Right forelimb (tissue), 1 donor: ENCODE measurements around the gene ITGBL1.
"Not testable (repeated sequence)": the region's sequence is repeated elsewhere in the genome, so short reads cannot be mapped to it uniquely, and the experiment has no call there.

Experiments used
- DNase-seq: peaks from one replicate; pipeline ENCODE4 v3.0.0-alpha.2; 2018

Gene ITGBL1

GRCh38 chr13:101514695-101515275 lies 62.3 kb downstream of the ITGBL1 start:
- DNase-seq, result no peak

- DNase-seq, result no peak
Measured at GRCh38 chr13:101515504-101515903, 63.0 kb downstream of the ITGBL1 start.

DNA sequence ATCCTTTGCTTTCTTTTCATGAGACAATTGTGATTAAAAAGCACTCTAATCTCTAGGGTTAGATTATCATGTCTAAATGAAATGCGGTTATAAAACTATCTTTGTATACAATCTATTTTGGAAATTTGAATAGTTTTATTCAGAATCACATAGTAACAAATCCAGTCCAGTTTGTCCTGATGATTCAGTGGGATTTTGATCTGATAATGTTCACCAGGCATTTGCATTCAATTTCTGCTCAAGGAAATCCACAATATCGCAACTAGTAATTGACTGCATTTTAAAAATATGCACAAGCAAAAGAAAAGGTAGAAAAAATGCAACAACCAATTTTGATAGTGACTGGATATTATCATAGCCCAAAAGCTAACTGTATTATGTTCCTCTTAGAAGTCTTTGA lies 63.8 kb downstream of the ITGBL1 start:
- no peak for DNase-seq

GRCh38 chr13:101520672-101521071 lies 68.2 kb downstream of the ITGBL1 start:
- DNase-seq, result no peak

GRCh38 chr13:101521371-101521770 lies 68.9 kb downstream of the ITGBL1 start:
- DNase-seq, result no peak

DNA sequence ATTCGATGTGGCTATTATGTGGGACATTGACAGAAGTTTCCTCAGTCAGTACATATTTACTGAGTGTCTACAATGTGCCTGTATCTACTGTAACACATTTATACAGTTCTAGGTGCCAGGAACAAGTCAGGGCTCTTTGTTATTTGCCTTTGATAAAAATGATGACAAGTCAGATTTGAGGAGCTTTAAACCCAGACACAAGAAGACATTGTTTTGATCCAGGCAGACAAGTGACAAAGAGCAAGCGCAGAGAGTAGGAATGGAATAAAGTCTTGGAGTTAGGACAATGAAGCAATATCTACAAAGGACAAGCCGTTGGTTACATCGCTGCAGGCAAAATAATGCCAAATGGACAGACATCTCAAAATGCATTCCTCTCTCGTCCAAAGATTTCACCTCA lies 70.1 kb downstream of the ITGBL1 start:
- no peak for DNase-seq

DNA sequence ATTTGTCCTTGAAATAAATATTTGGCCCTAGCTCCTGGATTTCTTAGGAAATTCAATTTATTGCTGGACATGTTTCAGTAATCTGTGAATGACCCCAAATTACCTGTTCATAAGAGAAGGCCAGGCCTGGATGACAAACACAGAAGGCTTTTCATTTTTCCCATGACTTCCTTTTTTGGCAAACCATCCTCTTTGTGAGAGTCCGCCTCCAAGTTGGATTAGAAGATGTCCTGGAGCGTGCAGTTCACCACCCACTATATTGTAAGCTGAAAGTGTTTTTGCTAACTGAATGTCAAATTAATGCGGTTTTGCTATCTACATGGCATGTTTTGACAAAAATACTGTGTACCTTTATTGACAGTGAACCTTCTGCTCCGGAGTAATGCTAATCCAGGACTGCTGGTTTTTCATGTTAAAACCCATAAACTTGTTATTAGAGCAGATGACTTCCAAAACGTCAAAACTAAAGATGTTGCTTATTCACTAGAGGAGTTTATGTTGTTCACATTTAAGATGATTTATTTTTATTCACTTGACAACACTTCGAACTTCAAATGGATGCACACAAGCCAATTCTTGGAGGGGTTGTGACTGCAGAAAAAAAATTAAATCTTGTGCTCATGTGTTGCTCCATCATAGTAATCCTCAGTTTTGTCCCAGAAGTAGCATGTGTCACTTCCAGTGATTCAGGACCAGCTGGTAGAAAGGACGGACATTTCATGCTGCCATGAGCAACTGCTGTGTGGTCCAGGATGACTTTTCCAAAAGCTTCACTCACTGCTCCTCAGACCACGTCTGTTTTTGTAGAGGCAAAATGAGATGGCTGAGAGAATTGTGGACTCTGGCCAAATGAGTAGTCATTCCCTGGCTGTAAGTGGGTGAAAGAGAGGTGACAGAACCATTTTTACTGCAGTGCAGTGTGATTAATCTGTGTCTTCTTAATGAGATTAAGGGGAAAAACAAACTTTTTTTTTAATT lies 71.0 kb downstream of the ITGBL1 start:
- no peak for DNase-seq

DNA sequence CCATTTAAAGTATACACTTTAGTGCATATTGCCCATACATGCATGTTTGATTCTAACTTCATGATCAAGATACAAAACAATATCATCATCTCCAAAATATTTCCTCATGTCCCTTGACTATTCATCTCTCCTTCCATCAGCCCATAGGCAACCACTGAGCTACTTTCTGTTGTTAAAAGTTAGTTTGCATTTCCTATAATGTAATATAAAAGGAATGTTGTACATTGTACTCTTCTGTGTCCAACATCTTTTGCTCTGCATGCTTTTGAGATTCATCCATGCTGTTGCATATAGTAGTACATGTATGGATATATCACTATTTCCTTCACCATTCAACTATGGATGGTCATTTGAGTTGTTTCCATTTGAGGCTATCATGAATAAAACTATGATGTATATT lies 74.7 kb downstream of the ITGBL1 start:
- DNase-seq, result no peak

DNA sequence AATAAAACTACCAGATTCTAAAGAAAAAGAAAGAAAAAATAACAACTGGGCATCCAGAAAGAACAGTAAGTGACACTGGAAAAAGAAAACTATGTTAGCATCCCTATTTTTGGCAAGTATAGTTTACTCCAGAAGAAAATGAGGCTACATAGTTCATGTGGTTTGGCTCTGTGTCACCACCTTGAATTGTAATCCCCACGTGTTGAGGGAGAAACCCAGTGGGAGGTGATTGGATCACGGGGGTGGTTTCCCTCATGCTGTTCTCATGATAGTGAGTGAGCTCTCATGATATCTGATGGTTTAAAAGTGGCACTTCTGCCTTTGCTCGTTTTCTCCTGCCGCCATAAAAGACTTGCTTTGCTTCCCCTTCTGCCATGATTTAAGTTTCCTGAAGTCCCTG lies 76.9 kb downstream of the ITGBL1 start:
- DNase-seq, result no peak

DNA sequence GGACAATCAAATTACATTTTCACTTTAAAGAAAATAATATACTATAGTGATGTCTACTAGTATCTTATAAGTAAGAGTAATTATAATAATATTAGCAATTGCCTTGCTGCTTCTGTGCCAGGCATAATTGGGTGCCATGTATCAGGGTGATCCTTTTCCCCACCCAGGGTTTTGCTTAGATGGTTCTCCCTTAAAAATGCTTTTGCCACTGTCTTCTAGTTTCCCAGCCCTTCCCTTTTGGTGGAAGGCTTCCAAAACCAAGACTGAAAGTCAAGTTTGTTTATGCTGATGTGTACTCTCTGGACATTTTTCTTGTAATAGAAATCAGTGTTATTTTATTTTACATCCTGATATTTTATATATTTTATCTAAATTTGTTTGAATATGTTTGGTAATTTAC lies 77.8 kb downstream of the ITGBL1 start:
- DNase-seq, result no peak

GRCh38 chr13:101535192-101535746 lies 82.8 kb downstream of the ITGBL1 start:
- no peak for DNase-seq

DNA sequence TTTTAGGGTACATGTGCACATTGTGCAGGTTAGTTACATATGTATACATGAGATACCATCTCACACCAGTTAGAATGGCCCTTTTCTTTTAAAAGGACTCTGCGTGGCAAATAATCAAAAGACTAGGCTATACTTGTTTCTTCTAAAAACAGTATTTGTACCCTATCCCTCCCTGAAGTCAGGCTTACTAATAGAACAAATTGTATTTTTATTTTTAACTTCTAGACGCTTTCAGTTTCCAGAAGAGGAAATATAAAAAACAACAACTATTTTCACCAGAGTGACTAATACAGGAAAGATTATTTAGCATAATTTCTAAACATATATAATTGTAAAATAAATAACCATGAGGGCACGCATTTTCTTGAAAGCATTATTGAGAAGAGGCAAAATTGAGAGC lies 83.6 kb downstream of the ITGBL1 start:
- DNase-seq, result no peak

DNA sequence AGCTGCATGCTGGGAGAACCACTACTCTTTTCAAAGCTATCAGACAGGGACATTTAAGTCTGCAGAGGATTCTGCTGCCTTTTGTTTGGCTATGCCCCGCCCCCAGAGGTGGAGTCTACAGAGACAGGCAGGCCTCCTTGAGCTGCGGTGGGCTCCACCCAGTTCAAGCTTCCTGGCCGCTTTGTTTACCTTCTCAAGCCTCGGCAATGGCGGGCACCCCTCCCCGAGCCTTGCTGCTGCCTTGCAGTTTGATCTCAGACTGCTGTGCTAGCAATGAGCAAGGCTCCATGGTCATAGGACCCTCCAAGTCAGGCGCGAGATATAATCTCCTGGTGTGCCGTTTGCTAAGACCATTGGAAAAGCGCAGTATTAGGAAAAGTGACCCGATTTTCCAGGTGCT lies 92.1 kb downstream of the ITGBL1 start:
- not testable (repeated sequence) for DNase-seq

- DNase-seq, result no peak
Measured at GRCh38 chr13:101544979-101545378, 92.5 kb downstream of the ITGBL1 start.

DNA sequence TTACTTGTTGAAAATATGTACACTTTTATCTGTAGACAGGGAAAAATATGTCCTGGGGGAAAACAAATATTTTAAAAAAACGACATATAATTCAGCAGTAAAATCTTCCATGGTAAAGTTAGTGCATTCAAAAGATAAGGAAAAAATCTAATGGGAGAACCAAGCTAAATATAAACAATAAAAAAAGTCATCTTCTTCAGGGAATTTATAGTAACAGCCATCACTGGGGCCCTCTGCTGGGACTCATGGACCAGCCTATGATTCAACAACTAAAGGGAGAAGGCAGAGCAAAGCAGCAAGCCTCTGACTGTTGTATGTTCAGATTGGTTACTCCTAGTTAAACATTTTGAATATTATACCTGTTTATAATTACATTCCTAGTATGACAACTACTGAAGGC lies 93.0 kb downstream of the ITGBL1 start:
- no peak for DNase-seq

DNA sequence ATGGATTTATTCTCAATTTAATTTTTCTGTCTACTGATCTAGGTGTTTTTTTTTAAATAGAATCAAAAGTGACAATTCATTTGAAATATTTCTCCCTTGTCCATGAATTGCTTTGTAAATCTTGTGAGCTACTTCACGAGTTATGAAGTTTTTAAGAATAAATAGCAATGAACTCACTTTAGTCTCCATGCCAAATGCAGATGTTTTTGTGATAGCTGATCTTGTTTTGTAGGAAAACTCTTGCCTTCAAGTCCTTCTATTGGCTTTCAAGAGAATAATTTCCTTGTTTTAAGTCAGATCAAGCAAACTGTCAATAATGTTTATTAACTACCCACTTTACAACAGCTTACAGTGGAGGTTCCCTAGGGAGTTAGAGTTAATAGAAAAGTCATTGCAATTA lies 99.8 kb downstream of the ITGBL1 start:
- DNase-seq, result no peak

DNA sequence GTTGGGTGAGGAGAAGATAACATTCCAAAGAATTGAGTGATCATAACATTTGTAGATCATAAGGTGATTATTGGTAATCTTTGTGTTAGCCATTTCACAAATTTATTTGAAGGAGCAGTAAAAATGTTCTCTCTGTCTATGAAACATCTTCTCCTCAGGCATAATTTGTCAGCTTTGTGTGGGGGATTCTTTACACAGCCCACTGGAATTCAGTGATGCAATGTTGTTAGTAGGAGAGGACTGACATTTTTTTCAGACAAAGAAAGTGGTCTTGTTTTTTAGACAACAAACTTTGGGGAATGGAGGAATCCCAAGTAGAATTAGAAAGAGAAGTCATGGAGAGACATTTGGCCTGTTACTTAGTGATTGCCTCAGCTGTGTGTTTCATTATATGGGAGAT lies 100.3 kb downstream of the ITGBL1 start:
- DNase-seq, result no peak

DNA sequence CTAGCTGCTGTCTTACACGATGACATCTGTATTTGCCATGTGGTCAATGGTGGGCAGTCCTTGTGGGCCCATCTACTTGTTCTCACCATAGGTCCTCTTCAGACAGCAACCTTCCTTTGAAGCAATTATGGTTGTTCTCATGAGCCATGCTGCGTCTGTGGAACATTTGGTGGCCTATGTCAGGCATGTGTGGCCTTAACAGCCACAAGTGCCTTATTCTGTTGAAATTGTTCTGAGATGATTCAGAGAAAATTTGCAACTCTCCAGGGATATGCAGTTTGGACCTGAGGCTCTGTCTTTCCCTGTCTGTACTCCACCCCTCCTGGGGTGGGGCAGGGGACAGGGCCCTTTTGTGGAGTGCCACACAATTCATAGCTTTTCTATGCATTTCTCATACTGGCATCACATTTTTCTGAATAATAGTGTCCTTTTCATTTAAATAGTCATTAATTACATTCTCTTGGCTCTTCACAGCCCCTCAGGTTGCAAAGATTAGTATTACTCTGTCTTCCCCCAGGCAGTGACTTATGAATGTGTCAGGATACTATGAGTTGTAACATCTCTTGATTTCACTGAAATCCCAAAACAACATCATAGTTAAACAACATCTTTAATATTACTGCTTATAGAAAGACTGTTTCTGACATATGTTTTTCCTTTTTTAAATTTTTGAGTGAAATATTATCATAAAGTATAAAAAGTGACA lies 102.1 kb downstream of the ITGBL1 start:
- DNase-seq, result no peak

DNA sequence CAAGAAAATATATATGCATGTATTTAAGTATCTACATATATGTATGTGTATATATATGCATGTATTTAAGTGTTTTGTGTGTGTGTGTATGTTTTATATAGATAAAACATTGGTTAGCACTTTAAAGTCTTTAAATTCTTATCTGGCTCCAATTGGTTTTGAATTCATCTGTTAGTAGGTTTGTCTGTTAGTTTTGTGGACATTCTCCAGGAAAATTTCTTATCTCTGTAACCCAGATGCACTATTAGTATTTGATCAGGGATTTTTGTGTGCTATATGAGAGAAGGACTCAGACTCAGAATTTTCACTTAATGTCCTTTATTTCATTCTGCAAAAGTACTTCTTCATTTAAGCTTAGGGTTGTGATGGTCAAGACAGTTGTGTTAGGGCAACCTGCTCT lies 103.1 kb downstream of the ITGBL1 start:
- no peak for DNase-seq

DNA sequence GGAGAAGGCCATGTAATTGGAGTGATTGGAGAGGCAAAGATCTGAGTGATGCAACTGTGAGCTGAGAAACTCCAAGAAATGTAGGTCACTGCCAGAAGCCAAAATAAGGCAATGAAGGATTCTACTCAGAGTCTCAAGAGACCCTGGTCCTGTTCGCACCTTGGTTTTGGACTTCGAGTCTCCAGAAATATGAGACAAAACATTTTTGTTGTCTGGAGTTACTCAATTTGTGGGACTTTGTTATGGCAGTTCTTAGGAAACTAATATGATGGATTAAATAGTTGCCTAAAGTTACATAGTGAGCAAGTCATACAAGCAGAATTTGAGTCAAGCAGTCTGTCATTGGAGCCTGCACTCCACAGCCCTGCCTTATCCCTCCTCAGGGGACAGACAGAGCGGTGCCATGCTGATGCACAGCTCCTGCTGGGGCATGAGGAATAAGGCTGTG lies 104.2 kb downstream of the ITGBL1 start:
- no peak for DNase-seq

DNA sequence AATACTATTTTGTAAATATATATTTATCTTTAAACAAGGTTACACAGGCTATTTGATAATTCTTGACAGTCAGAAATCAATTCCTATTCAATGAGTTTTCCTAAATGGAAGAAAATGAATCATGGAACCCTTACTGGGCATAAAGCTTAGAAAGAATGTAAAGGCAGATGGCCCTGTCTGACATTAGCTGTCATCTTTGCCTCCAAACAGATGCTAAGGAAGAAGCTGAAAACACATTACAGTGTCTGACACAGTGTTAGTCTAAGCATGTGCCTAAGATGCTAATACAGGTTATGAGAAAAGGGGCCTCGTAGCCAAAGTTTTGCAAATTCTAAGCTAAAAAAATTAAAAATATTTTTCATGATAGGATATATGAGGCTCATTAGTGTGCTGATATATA lies 112.8 kb downstream of the ITGBL1 start:
- DNase-seq, result no peak

DNA sequence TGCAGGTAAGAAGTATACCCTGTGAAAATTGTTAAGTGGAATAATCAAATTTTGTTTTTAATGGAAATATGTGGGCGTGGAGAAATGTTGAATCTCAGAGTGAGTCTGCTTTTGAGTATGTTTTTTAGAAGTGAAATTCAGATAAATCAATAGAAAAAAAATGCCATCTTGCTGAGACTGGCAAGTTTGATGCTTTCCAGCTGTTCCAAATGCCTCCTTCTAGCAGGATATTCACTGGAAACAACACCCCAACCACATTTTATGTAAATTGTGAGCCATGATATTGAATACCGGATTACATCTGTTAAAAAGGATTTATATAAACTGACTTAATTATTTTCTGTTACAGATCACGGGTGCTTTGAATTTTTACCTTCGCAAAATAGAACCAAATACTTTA lies 115.4 kb downstream of the ITGBL1 start:
- DNase-seq, result no peak

GRCh38 chr13:101569807-101570206 lies 117.3 kb downstream of the ITGBL1 start:
- no peak for DNase-seq
